GM12865 (cell line): ENCODE measurements around the gene CTCF.

Experiments used
- DNase-seq: peaks from one replicate; pipeline ENCODE4 v3.0.0; 2010; ENCODE audit warnings: low read depth
- H3K4me3 ChIP-seq: 2 replicates; pipeline ENCODE4 v1.5.1; 2011; ENCODE audit warnings: mild to moderate bottlenecking, low read depth, low read length, control low read depth
- TF ChIP-seq, protein P1 (sequence below): IDR thresholded peaks from 2 replicates; pipeline ENCODE4 v1.5.1; 2011; ENCODE audit warnings: low read length, control low read depth, low read depth, inconsistent platforms; ENCODE audit not compliant: insufficient read depth; ENCODE audit errors: missing control alignments

CTCF gene

DNA sequence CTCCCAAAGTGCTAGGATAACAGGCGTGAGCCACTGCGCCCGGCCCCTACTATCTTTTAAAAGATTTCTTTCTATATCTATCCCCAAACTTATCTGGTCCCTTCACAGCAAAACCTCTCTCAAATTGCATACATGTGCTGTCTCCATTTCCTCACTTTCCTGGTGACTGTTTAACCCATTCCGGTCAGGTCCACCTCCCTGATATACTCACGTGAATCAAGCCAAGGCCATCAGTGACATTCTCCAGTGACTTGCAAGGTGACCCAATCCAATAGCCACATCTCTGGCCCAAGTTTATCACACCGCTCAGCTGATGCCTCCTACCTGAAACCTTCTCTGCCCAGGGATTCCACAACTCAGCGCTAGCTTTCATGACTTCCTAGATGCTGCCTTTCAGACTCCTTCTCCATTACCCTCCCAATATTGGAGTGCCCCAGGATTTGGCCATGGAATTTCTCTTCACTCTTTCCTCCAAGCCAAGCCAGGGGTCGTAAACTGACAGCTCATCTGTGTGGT, 1.4 kb upstream of the CTCF start:
- peak; percentile 9 for DNase-seq
- TF ChIP-seq, protein P1, sequence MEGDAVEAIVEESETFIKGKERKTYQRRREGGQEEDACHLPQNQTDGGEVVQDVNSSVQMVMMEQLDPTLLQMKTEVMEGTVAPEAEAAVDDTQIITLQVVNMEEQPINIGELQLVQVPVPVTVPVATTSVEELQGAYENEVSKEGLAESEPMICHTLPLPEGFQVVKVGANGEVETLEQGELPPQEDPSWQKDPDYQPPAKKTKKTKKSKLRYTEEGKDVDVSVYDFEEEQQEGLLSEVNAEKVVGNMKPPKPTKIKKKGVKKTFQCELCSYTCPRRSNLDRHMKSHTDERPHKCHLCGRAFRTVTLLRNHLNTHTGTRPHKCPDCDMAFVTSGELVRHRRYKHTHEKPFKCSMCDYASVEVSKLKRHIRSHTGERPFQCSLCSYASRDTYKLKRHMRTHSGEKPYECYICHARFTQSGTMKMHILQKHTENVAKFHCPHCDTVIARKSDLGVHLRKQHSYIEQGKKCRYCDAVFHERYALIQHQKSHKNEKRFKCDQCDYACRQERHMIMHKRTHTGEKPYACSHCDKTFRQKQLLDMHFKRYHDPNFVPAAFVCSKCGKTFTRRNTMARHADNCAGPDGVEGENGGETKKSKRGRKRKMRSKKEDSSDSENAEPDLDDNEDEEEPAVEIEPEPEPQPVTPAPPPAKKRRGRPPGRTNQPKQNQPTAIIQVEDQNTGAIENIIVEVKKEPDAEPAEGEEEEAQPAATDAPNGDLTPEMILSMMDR: no peak
- peak overlapping the region; percentile 72 for H3K4me3 ChIP-seq

DNA sequence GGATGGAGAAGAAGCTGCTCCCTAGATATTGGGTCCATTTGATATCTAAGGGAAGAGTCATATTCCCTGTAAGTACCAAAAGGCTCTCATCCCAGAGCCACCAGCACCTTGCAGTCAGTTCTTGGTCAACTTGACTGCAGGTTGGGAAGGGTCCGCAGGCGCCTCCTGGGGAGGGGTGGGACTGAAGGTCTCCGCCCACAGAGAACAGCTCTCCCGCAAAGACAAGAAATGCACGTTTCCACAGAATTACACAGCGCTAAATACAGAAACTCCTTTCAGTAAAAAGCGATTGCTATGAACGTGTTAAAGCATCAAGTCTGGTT, 864 bp upstream of the CTCF start:
- TF ChIP-seq, protein P1: no peak

DNA sequence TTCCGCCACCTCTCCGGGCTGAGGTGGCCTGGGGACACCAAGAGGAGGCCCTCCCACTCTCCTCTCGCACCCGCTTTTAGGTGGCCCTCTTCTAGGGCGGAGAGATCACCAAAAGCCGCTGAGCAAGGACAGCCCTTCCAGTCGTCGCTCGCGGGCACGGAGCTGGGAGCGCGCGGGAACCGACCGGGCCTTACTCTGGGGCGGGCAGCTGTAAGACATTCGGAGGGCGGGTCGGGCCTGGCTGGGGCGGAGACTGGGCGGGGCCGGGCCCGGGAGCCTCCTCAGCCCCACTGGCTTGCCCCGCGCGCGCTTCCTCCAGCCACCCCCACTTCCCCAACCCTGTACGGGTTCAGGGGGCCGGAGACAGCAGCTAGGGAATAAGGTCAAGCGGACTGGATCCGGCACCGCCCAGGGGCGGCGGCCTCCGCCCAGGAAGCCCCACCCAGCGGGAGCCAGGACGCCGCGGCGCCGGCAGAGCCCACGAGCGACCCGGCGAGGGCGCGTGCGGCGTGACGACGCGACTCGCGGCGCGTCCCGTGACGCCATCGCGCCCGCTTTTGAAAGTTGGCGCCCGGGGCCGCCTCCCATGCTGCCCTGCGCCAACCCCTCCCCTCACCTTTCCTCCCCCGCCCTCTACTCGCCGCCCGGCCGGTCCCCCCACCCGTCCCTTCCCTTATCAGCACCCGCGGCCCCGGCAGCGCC, 351 bp upstream of the CTCF start:
- peak overlapping the region; percentile 72 for H3K4me3 ChIP-seq
- TF ChIP-seq, protein P1: no peak
- DNase-seq: peak; percentile 99

More for the DNA sequence above, 864 bp upstream of the CTCF start:
- DNase-seq: no peak
- peak overlapping the region; percentile 72 for H3K4me3 ChIP-seq

DNA sequence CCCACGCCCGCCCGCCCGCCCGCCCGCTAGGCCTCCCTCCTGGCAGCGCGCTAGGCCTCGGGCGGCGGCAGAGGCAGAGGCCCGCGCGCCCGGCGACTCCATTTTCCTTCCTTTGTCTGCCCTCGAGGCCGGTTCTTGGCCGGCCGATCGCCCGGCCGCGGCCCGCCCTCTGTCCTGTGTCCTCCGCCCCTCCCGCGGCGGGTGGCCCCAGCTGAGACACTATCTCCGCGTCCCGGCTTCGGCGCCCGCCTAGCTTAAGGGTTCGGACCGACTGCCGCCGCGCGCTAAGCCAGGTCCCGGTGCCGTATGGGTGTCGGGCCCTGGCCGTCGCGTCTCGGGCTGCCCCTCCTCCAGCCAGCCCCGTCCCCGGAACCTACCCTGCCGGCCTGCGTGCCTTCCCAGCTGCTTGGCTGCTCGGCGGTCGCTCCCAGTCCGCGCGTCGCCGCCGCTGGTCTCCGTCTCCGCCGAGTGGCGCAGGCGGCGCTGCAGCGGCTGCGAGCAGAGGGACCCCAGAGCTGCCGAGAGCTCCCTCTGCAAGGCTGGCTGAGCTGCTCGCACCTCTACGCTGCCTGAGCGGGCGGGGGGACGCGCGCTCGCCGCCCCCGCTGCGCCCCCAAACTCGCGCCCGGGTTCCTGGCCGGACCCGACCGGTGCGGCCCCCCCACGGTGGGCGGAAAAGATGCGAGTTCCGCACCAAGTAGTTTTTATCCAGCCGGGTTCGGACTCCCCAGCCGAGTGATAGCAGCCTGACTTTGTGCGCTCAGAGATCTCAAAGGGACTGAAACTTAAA, 787 bp downstream of the CTCF start:
- TF ChIP-seq, protein P1: peak; percentile 25
- peak; percentile 84 for DNase-seq
- H3K4me3 ChIP-seq: peak overlapping the region; percentile 96

DNA sequence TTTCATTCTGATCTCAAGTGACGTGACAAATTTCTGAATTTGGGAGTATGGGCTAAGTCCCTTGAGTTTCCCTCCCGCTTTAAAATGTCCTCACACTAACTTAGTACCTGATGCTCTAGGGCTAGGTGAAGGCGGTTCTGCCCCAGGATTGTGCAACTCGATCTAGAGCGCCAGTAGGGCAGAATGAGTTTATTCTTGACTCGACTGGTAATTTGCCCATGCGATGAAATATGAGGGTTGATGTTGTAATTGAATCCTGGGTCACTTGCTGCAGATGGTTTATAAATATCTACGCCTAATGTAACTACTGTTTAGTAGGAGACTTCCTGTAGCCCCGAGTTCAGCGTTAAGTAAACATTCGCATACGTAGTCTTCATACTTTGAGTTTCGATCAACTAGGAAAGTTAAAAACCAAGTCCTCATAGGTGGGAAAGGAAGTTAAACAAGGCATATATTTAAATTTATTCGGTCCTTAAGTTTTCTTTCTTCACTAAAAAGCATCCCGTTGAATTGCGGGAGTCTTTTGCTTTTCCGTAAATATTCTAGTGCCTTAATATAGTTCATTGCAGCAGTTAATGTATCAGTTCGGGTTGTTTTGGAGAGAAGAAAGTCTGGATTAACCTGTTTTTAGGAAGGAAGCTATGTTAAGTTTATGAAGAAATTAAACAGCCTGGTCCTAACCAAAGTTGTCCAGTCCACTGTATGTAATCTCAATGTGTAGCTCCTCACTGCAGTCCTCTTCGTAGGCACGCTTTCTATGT, 1.6 kb downstream of the CTCF start:
- DNase-seq: peak; percentile 59
- TF ChIP-seq, protein P1: no peak
- peak overlapping the region; percentile 96 for H3K4me3 ChIP-seq

DNA sequence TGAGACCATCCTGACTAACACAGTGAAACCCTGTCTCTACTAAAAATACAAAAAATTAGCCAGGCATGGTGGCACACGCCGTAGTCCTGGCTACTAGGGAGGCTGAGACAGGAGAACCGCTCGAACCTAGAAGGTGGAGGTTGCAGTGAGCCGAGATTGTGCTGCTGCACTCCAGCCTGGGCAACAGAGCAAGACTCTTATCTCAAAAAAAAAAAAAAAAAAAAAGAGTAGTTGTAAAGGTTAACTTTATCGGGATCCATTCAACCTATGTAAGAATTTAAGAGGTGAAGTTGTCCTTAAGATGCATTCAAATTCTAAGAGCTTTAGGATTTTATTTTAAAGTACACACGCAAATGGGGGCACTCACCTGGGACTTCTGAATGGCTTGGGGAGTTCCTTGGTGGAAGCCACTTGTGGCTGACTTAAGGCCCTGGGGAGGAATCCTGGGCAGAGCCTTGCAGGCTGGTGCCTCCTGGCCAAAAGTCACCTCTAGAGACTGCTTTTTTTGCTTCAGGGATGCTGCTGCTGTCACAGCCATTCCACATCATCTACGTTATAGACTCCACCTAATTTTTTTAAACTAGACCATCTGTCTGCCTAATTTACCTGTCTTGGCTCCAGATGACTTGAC, 3.3 kb downstream of the CTCF start:
- TF ChIP-seq, protein P1: no peak
- H3K4me3 ChIP-seq: peak overlapping the region; percentile 96

More for the DNA sequence above, 3.3 kb downstream of the CTCF start:
- DNase-seq: peak; percentile 50
